HepG2 (cell line): ENCODE measurements around the gene RPS6KA3. TPM values are rescaled to one million over a fixed set of nuclear protein-coding genes. Genes with fewer than 3 reads are reported as not detected.

Source experiments
- ATAC-seq: fragments of 200-7000 bp; cut with Tn5 transposase; 3 replicates; pipeline ENCODE4 v1.9.1; 2020; ENCODE audit warnings: mild to moderate bottlenecking, moderate library complexity
- BruUV-seq: library from RNA; stranded (reverse); fragments of 400-500 nt; replicated peaks from 2 replicates; lab custom pipeline; 2021; lab: Mats Ljungman, UMichigan
- CTCF ChIA-PET: fragments of 300-600 bp; formaldehyde crosslinking; extraction: SDS; loops from one replicate; lab custom pipeline; 2021; ENCODE audit warnings: low total read pairs, inconsistent platforms, low intra/inter-chr PET ratio; lab: Yijun Ruan, JAX
- POLR2A ChIA-PET: fragments of 350-600 bp; sonication (Branson Sonifier 250); formaldehyde crosslinking; loops from one replicate; lab custom pipeline; 2020; ENCODE audit warnings: antibody characterized with exemption, inconsistent platforms; lab: Yijun Ruan, JAX
- DNase-seq: peaks from one replicate; pipeline ENCODE4 v3.0.0-alpha.2; 2015; ENCODE audit warnings: low spot score
- FAIRE-seq: peaks from 3 replicates; lab custom pipeline; 2011; peaks lifted over from hg19 to GRCh38; lab: Jason Lieb, UNC
- H2AFZ ChIP-seq: one replicate; pipeline ENCODE4 v1.6.1; 2011; ENCODE audit warnings: low read length, inconsistent platforms
- H3K27ac ChIP-seq: fragments of 300-600 bp; 3 replicates; pipeline ENCODE4 v1.8.0; 2011; ENCODE audit warnings: mixed run types, mild to moderate bottlenecking, mixed read lengths, low read length, inconsistent platforms; ENCODE audit not compliant: insufficient read depth; ENCODE audit errors: extremely low read length
- H3K27me3 ChIP-seq, 2 experiments: fragments of 200-600 bp in 1 of 2; 2 replicates in 1 of 2; 3 replicates in 1 of 2; pipeline versions ENCODE4 v1.6.0 to v1.8.0; 2011; ENCODE audit warnings: low read length in 2 of 2, mild to moderate bottlenecking in 2 of 2, moderate library complexity in 2 of 2, inconsistent platforms in 1 of 2; ENCODE audit not compliant: insufficient read depth in 2 of 2, control insufficient read depth in 1 of 2
- H3K36me3 ChIP-seq, 2 experiments: fragments of 200-600 bp in 1 of 2; replicated peaks in 1 of 2; 2 replicates in 1 of 2; 3 replicates in 1 of 2; pipeline versions ENCODE4 v1.5.1 to v1.8.0; 2011; ENCODE audit warnings: low read length in 2 of 2, inconsistent platforms in 1 of 2; ENCODE audit not compliant: insufficient read depth in 2 of 2, control insufficient read depth in 1 of 2
- H3K4me1 ChIP-seq: 2 replicates; pipeline ENCODE4 v1.5.1; 2012; ENCODE audit warnings: low read length, inconsistent platforms; ENCODE audit not compliant: insufficient read depth
- H3K4me2 ChIP-seq: 2 replicates; pipeline ENCODE4 v1.6.0; 2011; ENCODE audit warnings: low read depth, low read length, inconsistent platforms
- H3K4me3 ChIP-seq, 3 experiments: fragments of 200-600 bp in 1 of 3; sonication (generic), shearing (Covaris generic) in 1 of 3; replicated peaks in 1 of 3; 2 replicates each; pipeline ENCODE4 v1.5.1; 2011 to 2016; ENCODE audit warnings: low read length in 3 of 3, inconsistent platforms in 2 of 3, low read depth in 2 of 3, mild to moderate bottlenecking in 2 of 3, control low read depth in 1 of 3, mixed read lengths in 1 of 3; ENCODE audit not compliant: insufficient read depth in 1 of 3
- H3K79me2 ChIP-seq: one replicate; pipeline ENCODE4 v1.6.1; 2011; ENCODE audit warnings: low read length, inconsistent platforms; ENCODE audit not compliant: insufficient read depth
- H3K9ac ChIP-seq: 2 replicates; pipeline ENCODE4 v1.6.0; 2011; ENCODE audit warnings: mild to moderate bottlenecking, low read depth, low read length, inconsistent platforms; ENCODE audit not compliant: insufficient read depth
- H3K9me3 ChIP-seq: 2 replicates; pipeline ENCODE4 v1.5.1; 2012; ENCODE audit warnings: mild to moderate bottlenecking, low read length
- H4K20me1 ChIP-seq: 2 replicates; pipeline ENCODE4 v1.6.0; 2011; ENCODE audit warnings: inconsistent platforms, mild to moderate bottlenecking, low read length, moderate library complexity; ENCODE audit not compliant: insufficient read depth
- BCL6 ChIP-seq: IDR thresholded peaks from 2 replicates; pipeline ENCODE4 v1.6.1; 2016; ENCODE audit warnings: missing genetic modification reagents, missing compliant biosample characterization
- CEBPG ChIP-seq: IDR thresholded peaks from 2 replicates; pipeline ENCODE4 v1.6.1; 2016
- EP300 ChIP-seq, 3 experiments: sonication (generic) in 1 of 3; formaldehyde crosslinking in 1 of 3; IDR thresholded peaks; 2 replicates each; pipeline versions ENCODE4 v1.5.1 to v1.6.1; 2011 to 2020; ENCODE audit warnings: low read depth in 2 of 3, low read length in 2 of 3, borderline replicate concordance in 1 of 3, improper control_type of control experiment in 1 of 3, mild to moderate bottlenecking in 1 of 3, missing genetic modification reagents in 1 of 3, moderate library complexity in 1 of 3
- JUN ChIP-seq: sonication (generic); formaldehyde crosslinking; IDR thresholded peaks from 2 replicates; pipeline ENCODE4 v1.4.0; 2020; ENCODE audit warnings: mild to moderate bottlenecking, missing genetic modification reagents
- MAF1 ChIP-seq: sonication (generic); formaldehyde crosslinking; IDR thresholded peaks from 2 replicates; pipeline ENCODE4 v1.5.0; 2020; ENCODE audit warnings: missing genetic modification reagents, borderline replicate concordance
- RXRB ChIP-seq: IDR thresholded peaks from 2 replicates; pipeline ENCODE4 v1.6.1; 2016; ENCODE audit warnings: borderline replicate concordance, missing genetic modification reagents, missing compliant biosample characterization
- SRSF1 ChIP-seq: fragments of 200-400 bp; formaldehyde crosslinking; optimal IDR thresholded peaks from 2 replicates; pipeline ENCODE3; 2017; ENCODE audit warnings: mild to moderate bottlenecking, low read depth, low read length, moderate library complexity
- TCF12 ChIP-seq, 2 experiments: fragments of 450-650 bp in 1 of 2; sonication (generic) in 1 of 2; formaldehyde crosslinking in 1 of 2; IDR thresholded peaks; 2 replicates each; pipeline versions ENCODE4 v1.6.1 to v1.8.0; 2017 to 2022; ENCODE audit warnings: antibody characterized with exemption in 1 of 2, mild to moderate bottlenecking in 1 of 2, missing genetic modification reagents in 1 of 2, moderate library complexity in 1 of 2
- ZFP82 ChIP-seq: sonication (generic); formaldehyde crosslinking; IDR thresholded peaks from 2 replicates; pipeline ENCODE4 v1.5.1; 2020; ENCODE audit warnings: mild to moderate bottlenecking, missing genetic modification reagents, borderline replicate concordance
- ZFYVE20 ChIP-seq: sonication (generic); formaldehyde crosslinking; IDR thresholded peaks from 2 replicates; pipeline ENCODE4 v1.8.0; 2023; ENCODE audit warnings: low read depth, mild to moderate bottlenecking, moderate library complexity, missing genetic modification reagents, borderline replicate concordance
- ZNF235 ChIP-seq: sonication (generic); formaldehyde crosslinking; IDR thresholded peaks from 2 replicates; pipeline ENCODE4 v1.8.1; 2023; ENCODE audit warnings: mild to moderate bottlenecking, missing genetic modification reagents, borderline replicate concordance
- ZNF549 ChIP-seq: sonication (generic); formaldehyde crosslinking; IDR thresholded peaks from 2 replicates; pipeline ENCODE4 v1.5.0; 2020; ENCODE audit warnings: missing genetic modification reagents
- ZNF781 ChIP-seq: sonication (generic); formaldehyde crosslinking; IDR thresholded peaks from 2 replicates; pipeline ENCODE4 v1.5.1; 2020; ENCODE audit warnings: borderline replicate concordance, mild to moderate bottlenecking, missing genetic modification reagents; ENCODE audit errors: not compliant biosample characterization
- WGBS: methylation state at CpG from one replicate; pipeline ENCODE4 v1.1.6; 2017; ENCODE audit warnings: low lambda C conversion rate; 5-methylcytosine and 5-hydroxymethylcytosine counted together
- in situ Hi-C: cut with HindIII; loops from 2 replicates; pipeline ENCODE4 v1.10.0; 2017; ENCODE audit warnings: low pct_unique_long_range_greater_than_20kb; ENCODE audit not compliant: extremely low pct_ligation_motif_present
- intact Hi-C: fragments of 100-400 bp; cut with micrococcal nuclease; formaldehyde crosslinking; loops from one replicate; pipeline ENCODE4 v1.10.0; 2022; ENCODE audit not compliant: unreplicated experiment
- polyA plus RNA-seq, 8 experiments: library from polyadenylated mRNA; depleted of rRNA in 3 of 8; stranded (reverse) in 7 of 8; unstranded in 1 of 8; fragments of >200 nt; fragmentation: Illumina TruSeq in 4 of 8; extraction: Trizol in 4 of 8; gene quantifications; 2 replicates each; pipeline versions ENCODE4 v1.2.1 to v1.2.3, GENCODE V29; 2011 to 2016; ENCODE audit warnings: low read depth in 4 of 8, missing spikeins in 1 of 8, mixed read lengths in 1 of 8; ENCODE audit not compliant: insufficient read depth in 1 of 8
- total RNA-seq, 5 experiments: library from RNA; depleted of rRNA; stranded (reverse); fragments of >200 nt; fragmentation: Illumina TruSeq; extraction: Trizol; gene quantifications; 2 replicates each; pipeline ENCODE4 v1.2.3, GENCODE V29; 2016; ENCODE audit warnings: low read depth in 1 of 5
- TF ChIP-seq, protein P1 (sequence below): sonication (generic); formaldehyde crosslinking; IDR thresholded peaks from 2 replicates; pipeline ENCODE4 v1.4.0; 2020; ENCODE audit warnings: missing genetic modification reagents, borderline replicate concordance
- TF ChIP-seq, protein P2 (sequence below), 2 experiments: fragments of 450-650 bp in 1 of 2; sonication (generic) in 1 of 2; formaldehyde crosslinking; IDR thresholded peaks; 2 replicates each; pipeline versions ENCODE4 v1.5.0 to v1.8.0; 2020 to 2022; ENCODE audit warnings: mild to moderate bottlenecking in 1 of 2, missing genetic modification reagents in 1 of 2
- TF ChIP-seq, protein P3 (sequence below): sonication (generic); formaldehyde crosslinking; conservative IDR thresholded peaks from 2 replicates; pipeline ENCODE4 v1.4.0; 2020; ENCODE audit warnings: mild to moderate bottlenecking, missing genetic modification reagents, moderate library complexity

Gene RPS6KA3
- total and polyA plus RNA-seq, 2 of the 13 experiments (the other 11 are each of a cell fraction or from before 2014, with no cell fraction given), result 314 to 357 TPM

DNA sequence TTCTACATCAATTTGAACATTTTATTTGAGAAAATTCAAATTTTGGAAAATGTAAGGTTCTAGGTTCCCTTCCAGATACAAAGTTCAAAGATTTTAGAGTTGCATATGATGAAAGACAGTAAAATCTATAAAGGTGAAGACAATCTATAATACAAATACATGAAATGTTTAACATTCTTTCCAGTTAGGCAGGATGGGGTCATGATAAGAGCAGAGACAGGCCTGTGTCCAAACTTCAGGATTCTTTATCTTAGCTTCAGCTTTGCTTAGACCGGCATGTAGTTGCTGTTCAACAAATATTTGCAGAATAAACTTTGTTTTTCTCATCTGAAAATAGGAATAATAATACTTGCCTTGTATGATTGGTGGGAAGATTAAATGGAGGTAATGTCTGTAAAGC is 4.5 kb upstream of the RPS6KA3 start (continued):
- TF ChIP-seq, protein P1, sequence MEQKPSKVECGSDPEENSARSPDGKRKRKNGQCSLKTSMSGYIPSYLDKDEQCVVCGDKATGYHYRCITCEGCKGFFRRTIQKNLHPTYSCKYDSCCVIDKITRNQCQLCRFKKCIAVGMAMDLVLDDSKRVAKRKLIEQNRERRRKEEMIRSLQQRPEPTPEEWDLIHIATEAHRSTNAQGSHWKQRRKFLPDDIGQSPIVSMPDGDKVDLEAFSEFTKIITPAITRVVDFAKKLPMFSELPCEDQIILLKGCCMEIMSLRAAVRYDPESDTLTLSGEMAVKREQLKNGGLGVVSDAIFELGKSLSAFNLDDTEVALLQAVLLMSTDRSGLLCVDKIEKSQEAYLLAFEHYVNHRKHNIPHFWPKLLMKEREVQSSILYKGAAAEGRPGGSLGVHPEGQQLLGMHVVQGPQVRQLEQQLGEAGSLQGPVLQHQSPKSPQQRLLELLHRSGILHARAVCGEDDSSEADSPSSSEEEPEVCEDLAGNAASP, result peak; percentile 25; the same call in 1 of the 2 replicates
- TF ChIP-seq SRSF1, result no peak
- no peak for TF ChIP-seq ZNF235 (CRISPR knock-in tag)
- TF ChIP-seq ZFP82, result no peak
- TF ChIP-seq ZNF781 (CRISPR knock-in tag), result no peak

DNA sequence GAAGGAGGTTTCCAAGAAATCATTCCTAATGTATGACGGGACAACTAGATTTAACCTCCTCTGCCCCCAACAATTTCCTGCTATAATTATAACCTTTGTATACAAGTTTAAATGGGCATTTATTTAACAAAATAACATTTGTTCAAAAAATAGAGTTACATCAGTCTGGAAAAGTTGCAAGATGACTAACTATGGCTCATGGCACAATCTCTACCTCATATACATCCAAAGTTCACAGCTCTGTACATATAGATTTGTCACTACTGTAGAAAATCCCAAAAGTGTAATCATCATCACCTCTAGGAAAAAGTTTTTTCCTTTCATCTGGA is 3.8 kb upstream of the RPS6KA3 start:
- H3K9ac ChIP-seq, result peak overlapping the region; percentile 52
- in situ Hi-C loops, result no loop called here
- intact Hi-C loops, result loop anchor here (1.0 to 2.0 kb wide), 2 partner anchors 50 to 92 kb away; no protein-coding TSS in a partner anchor
- 19% methylated on average over 1 of the region's 1 CpG for whole genome bisulfite sequencing
- no peaks in the 10 kb centered on the region for H4K20me1 ChIP-seq
- H3K4me3 ChIP-seq, result no peak overlapping the region; a peak in 2 of 6 replicates
- 0 out of 3 replicates have a peak, but pooled peaks have one; percentile 16 for ATAC-seq
- H3K4me1 ChIP-seq, result peaks cover 66% of the 10 kb centered on the region
- no TSS peak for BruUV-seq
- no peak overlapping the region for H2AFZ ChIP-seq
- POLR2A ChIA-PET, result interaction anchor here (1.7 to 4.3 kb wide), 2 partner anchors 92 to 170 kb away, joined by 5 to 45 read pairs; no protein-coding TSS in a partner anchor
- peak overlapping the region; percentile 49 for H3K4me2 ChIP-seq
- H3K9me3 ChIP-seq, result no peaks in the 10 kb centered on the region
- CTCF ChIA-PET, result no interaction called here
- DNase-seq, result peak; percentile 61
- no peaks in the 10 kb centered on the region for H3K27me3 ChIP-seq
- H3K36me3 ChIP-seq, result no peaks in the 10 kb centered on the region
- peak overlapping the region; percentile 87 for H3K27ac ChIP-seq
- H3K79me2 ChIP-seq, result peaks cover 8% of the 10 kb centered on the region
- FAIRE-seq, result no peak
- TF ChIP-seq RXRB (CRISPR knock-in tag) (no peak), EP300 (IDR thresholded peaks at IDR 0.05; ENCODE audit: low read depth in 2 of 2, low read length in 2 of 2) (peak in 1 of 2 experiments; percentile 41; a peak in 1 of 4 replicates), EP300 (CRISPR knock-in tag; IDR thresholded peaks at IDR 0.05; ENCODE audit: borderline replicate concordance) (no peak), MAF1 (CRISPR knock-in tag) (no peak), JUN (CRISPR knock-in tag) (no peak), ZNF549 (CRISPR knock-in tag) (no peak), ZFYVE20 (CRISPR knock-in tag) (no peak), BCL6 (peak; percentile 54), CEBPG (0 out of 2 replicates have a peak, but pooled peaks have one; percentile 6), TCF12 (IDR thresholded peaks at IDR 0.05) (no peak), TCF12 (CRISPR knock-in tag; IDR thresholded peaks at IDR 0.05) (no peak)
- TF ChIP-seq, protein P2, sequence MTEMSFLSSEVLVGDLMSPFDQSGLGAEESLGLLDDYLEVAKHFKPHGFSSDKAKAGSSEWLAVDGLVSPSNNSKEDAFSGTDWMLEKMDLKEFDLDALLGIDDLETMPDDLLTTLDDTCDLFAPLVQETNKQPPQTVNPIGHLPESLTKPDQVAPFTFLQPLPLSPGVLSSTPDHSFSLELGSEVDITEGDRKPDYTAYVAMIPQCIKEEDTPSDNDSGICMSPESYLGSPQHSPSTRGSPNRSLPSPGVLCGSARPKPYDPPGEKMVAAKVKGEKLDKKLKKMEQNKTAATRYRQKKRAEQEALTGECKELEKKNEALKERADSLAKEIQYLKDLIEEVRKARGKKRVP (CRISPR knock-in tag; IDR thresholded peaks at IDR 0.05), result peak in 1 of 2 experiments; percentile 69; a peak in 2 of 4 replicates
- TF ChIP-seq, protein P3, sequence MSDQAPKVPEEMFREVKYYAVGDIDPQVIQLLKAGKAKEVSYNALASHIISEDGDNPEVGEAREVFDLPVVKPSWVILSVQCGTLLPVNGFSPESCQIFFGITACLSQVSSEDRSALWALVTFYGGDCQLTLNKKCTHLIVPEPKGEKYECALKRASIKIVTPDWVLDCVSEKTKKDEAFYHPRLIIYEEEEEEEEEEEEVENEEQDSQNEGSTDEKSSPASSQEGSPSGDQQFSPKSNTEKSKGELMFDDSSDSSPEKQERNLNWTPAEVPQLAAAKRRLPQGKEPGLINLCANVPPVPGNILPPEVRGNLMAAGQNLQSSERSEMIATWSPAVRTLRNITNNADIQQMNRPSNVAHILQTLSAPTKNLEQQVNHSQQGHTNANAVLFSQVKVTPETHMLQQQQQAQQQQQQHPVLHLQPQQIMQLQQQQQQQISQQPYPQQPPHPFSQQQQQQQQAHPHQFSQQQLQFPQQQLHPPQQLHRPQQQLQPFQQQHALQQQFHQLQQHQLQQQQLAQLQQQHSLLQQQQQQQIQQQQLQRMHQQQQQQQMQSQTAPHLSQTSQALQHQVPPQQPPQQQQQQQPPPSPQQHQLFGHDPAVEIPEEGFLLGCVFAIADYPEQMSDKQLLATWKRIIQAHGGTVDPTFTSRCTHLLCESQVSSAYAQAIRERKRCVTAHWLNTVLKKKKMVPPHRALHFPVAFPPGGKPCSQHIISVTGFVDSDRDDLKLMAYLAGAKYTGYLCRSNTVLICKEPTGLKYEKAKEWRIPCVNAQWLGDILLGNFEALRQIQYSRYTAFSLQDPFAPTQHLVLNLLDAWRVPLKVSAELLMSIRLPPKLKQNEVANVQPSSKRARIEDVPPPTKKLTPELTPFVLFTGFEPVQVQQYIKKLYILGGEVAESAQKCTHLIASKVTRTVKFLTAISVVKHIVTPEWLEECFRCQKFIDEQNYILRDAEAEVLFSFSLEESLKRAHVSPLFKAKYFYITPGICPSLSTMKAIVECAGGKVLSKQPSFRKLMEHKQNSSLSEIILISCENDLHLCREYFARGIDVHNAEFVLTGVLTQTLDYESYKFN (CRISPR knock-in tag), result no peak
